Fibroblast of lung (primary cell): ENCODE measurements around the gene LAT. TPM values are rescaled to one million over a fixed set of nuclear protein-coding genes. Genes with fewer than 3 reads are reported as not detected.

ENCODE experiments used
- DNase-seq, 2 donors: peaks; one replicate each; pipeline versions ENCODE4 v3.0.0 to v3.0.0-alpha.2; 2010; ENCODE audit warnings: low read depth in 2 of 2
- H2AFZ ChIP-seq: 2 replicates; pipeline ENCODE4 v1.5.1; 2012; ENCODE audit warnings: low read length, control low read depth, inconsistent platforms
- H3K27ac ChIP-seq: 2 replicates; pipeline ENCODE4 v1.5.1; 2011; ENCODE audit warnings: low read length, control low read depth; ENCODE audit not compliant: insufficient read depth
- H3K27me3 ChIP-seq: 2 replicates; pipeline ENCODE4 v1.5.1; 2011; ENCODE audit warnings: mild to moderate bottlenecking, low read length; ENCODE audit not compliant: control insufficient read depth, insufficient read depth
- H3K36me3 ChIP-seq: 2 replicates; pipeline ENCODE4 v1.5.1; 2011; ENCODE audit warnings: low read length; ENCODE audit not compliant: control insufficient read depth, insufficient read depth
- H3K4me1 ChIP-seq: 2 replicates; pipeline ENCODE4 v1.5.1; 2011; ENCODE audit warnings: low read length; ENCODE audit not compliant: control insufficient read depth, insufficient read depth; ENCODE audit errors: extremely low read depth
- H3K4me2 ChIP-seq: 2 replicates; pipeline ENCODE4 v1.5.1; 2011; ENCODE audit warnings: low read length, control low read depth; ENCODE audit not compliant: insufficient read depth; ENCODE audit errors: extremely low read depth
- H3K4me3 ChIP-seq, 4 experiments: fragments of 200-600 bp in 1 of 4; sonication (generic) in 1 of 4; replicated peaks in 1 of 4; 2 replicates each; pipeline ENCODE4 v1.5.1; 2011 to 2016; ENCODE audit warnings: low read length in 4 of 4, low read depth in 3 of 4, mild to moderate bottlenecking in 3 of 4, control low read depth in 2 of 4, inconsistent platforms in 1 of 4, mixed read lengths in 1 of 4; ENCODE audit not compliant: insufficient read depth in 1 of 4; ENCODE audit errors: control extremely low read depth in 1 of 4
- H3K79me2 ChIP-seq: 2 replicates; pipeline ENCODE4 v1.5.1; 2012; ENCODE audit warnings: mild to moderate bottlenecking, low read length, inconsistent platforms; ENCODE audit not compliant: control insufficient read depth, insufficient read depth
- H3K9ac ChIP-seq: 2 replicates; pipeline ENCODE4 v1.5.1; 2011; ENCODE audit warnings: mild to moderate bottlenecking, low read length, control low read depth; ENCODE audit not compliant: insufficient read depth
- H3K9me3 ChIP-seq: 2 replicates; pipeline ENCODE4 v1.5.1; 2012; ENCODE audit warnings: low read depth, low read length; ENCODE audit not compliant: control insufficient read depth, insufficient read depth
- H4K20me1 ChIP-seq: 2 replicates; pipeline ENCODE4 v1.5.1; 2011; ENCODE audit warnings: low read length; ENCODE audit not compliant: control insufficient read depth, insufficient read depth; ENCODE audit errors: extremely low read depth
- CTCF ChIP-seq, 2 donors: IDR thresholded peaks in 1 of 2; conservative IDR thresholded peaks in 1 of 2; 1 replicate in 1 of 2; 2 replicates in 1 of 2; pipeline ENCODE4 v1.5.1; 2011 to 2012; ENCODE audit warnings: low read length in 2 of 2, control low read depth in 1 of 2, inconsistent platforms in 1 of 2, low read depth in 1 of 2, mild to moderate bottlenecking in 1 of 2
- EZH2 ChIP-seq: IDR thresholded peaks from 2 replicates; pipeline ENCODE4 v1.5.1; 2012; ENCODE audit warnings: low read length, control low read depth, mild to moderate bottlenecking; ENCODE audit errors: missing control alignments
- polyA plus RNA-seq, 2 donors: library from polyadenylated mRNA; depleted of rRNA in 1 of 2; stranded (reverse) in 1 of 2; unstranded in 1 of 2; fragments of >200 nt; gene quantifications; 2 replicates each; pipeline ENCODE4 v1.2.1, GENCODE V29; 2011 to 2012; ENCODE audit warnings: missing spikeins in 1 of 2
- total RNA-seq: library from RNA; depleted of rRNA; stranded (reverse); fragments of >200 nt; gene quantifications from 2 replicates; pipeline ENCODE4 v1.2.1, GENCODE V29; 2014

Gene LAT
- total and polyA plus RNA-seq, 2 donors (not counting 1 experiment from before 2014, with no cell fraction given): 0.50 to 1.4 TPM

DNA sequence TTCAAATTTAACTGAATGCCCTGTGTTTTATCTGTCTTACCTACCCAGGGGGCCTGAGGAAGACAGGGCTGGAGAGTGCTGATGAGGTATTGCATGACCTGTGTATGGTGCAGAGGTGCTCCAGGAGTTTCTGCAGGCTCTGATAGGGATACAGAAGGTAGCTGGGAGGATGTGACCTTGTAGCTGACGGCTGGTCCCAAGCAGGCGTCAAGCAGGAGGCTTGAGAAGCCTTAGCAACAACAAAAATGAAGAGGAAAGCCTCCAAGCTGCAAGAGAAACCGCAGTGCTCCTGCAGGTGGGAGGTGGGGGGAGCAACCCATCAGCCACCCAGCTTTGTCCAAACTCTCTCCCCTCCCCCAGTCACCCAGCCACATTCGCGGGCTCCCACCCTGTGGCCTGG is 40.4 kb downstream of the LAT start:
- DNase-seq: no peak
- H3K27ac ChIP-seq: no peak overlapping the region
- H3K79me2 ChIP-seq: no peaks in the 10 kb centered on the region
- no peak overlapping the region for H3K4me3 ChIP-seq
- H3K9me3 ChIP-seq: no peaks in the 10 kb centered on the region
- peaks cover 2% of the 10 kb centered on the region for H3K27me3 ChIP-seq
- H3K9ac ChIP-seq: no peak overlapping the region
- no peaks in the 10 kb centered on the region for H3K36me3 ChIP-seq
- H2AFZ ChIP-seq: no peak overlapping the region
- H3K4me1 ChIP-seq: peaks cover 10% of the 10 kb centered on the region
- TF ChIP-seq CTCF (conservative IDR thresholded peaks at IDR 0.05 in 1 of 2, IDR thresholded peaks at IDR 0.05 in 1 of 2; ENCODE audit: low read depth in 1 of 2, low read length in 2 of 2): no peak
- TF ChIP-seq EZH2: no peak
- no peak overlapping the region for H3K4me2 ChIP-seq
- no peaks in the 10 kb centered on the region for H4K20me1 ChIP-seq

GRCh38 chr16:29025735-29026134 is 40.9 kb downstream of the LAT start:
- no peaks in the 10 kb centered on the region for H4K20me1 ChIP-seq
- H3K4me3 ChIP-seq: no peak overlapping the region
- H3K9ac ChIP-seq: no peak overlapping the region
- H2AFZ ChIP-seq: no peak overlapping the region
- no peak for DNase-seq
- no peak overlapping the region for H3K4me2 ChIP-seq
- no peaks in the 10 kb centered on the region for H3K79me2 ChIP-seq
- H3K4me1 ChIP-seq: peaks cover 10% of the 10 kb centered on the region
- no peak for TF ChIP-seq EZH2
- no peak for TF ChIP-seq CTCF (conservative IDR thresholded peaks at IDR 0.05 in 1 of 2, IDR thresholded peaks at IDR 0.05 in 1 of 2; ENCODE audit: low read depth in 1 of 2, low read length in 2 of 2)
- H3K27ac ChIP-seq: no peak overlapping the region
- H3K36me3 ChIP-seq: no peaks in the 10 kb centered on the region
- peaks cover 2% of the 10 kb centered on the region for H3K27me3 ChIP-seq
- H3K9me3 ChIP-seq: no peaks in the 10 kb centered on the region

DNA sequence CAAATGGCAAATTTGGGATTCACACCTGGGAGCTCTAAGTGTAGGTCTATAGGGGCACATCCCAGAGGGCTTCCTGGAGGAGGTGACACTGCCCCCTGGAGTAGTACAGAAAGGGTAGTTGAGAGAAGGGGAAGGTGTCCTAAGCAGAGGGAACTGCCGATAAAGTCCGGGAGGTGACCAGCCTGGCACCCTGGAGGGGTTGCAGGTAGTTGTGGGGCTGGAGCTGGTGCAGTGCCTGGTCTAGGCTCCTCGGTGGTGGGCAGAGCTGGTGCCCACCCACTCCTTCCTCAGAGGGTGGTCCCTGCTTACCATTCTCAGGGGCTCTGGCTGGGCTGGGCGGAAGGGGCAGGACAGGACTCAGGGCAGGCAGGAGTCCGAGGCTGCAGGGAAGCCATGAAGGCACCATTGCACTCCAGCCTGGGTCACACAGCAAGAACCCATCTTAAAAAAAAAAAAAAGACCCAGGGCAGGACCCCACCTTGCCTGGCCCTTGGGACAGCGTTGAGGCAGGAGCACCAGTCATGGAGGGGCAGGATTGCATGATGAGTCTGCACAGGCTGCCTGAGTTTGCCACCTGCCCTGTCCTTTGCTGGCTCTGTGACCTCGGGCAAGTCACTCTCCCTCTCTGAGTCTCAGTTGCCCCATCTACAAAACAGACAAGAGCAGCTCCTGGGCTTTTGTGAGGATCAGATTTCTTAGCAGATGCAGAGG is 43.8 kb downstream of the LAT start:
- H3K27ac ChIP-seq: no peak overlapping the region
- no peak overlapping the region for H3K4me3 ChIP-seq
- no peaks in the 10 kb centered on the region for H3K9me3 ChIP-seq
- peak overlapping the region; percentile 3 for H2AFZ ChIP-seq
- H3K79me2 ChIP-seq: no peaks in the 10 kb centered on the region
- H3K4me2 ChIP-seq: no peak overlapping the region
- no peaks in the 10 kb centered on the region for H4K20me1 ChIP-seq
- DNase-seq: no peak
- no peak for TF ChIP-seq CTCF (conservative IDR thresholded peaks at IDR 0.05 in 1 of 2, IDR thresholded peaks at IDR 0.05 in 1 of 2; ENCODE audit: low read depth in 1 of 2, low read length in 2 of 2)
- H3K27me3 ChIP-seq: peaks cover 2% of the 10 kb centered on the region
- no peak overlapping the region for H3K9ac ChIP-seq
- no peaks in the 10 kb centered on the region for H3K36me3 ChIP-seq
- H3K4me1 ChIP-seq: peaks cover 10% of the 10 kb centered on the region
